Gastroesophageal sphincter (tissue), 4 donors: ENCODE measurements around the gene EFHD2. TPM values are rescaled to one million over a fixed set of nuclear protein-coding genes. Genes with fewer than 3 reads are reported as not detected.

ENCODE experiments used
- ATAC-seq: fragments of 150-250 bp; one replicate; pipeline ENCODE4 v1.9.1; 2016; ENCODE audit warnings: mild to moderate bottlenecking, moderate library complexity
- H3K27ac ChIP-seq, 4 donors: fragments of 200-600 bp; sonication (generic) in 3 of 4; 1 replicate in 3 of 4; 2 replicates in 1 of 4; pipeline ENCODE4 v1.5.1; 2016 to 2019
- H3K27me3 ChIP-seq: fragments of 200-600 bp; sonication (generic); one replicate; pipeline ENCODE4 v1.5.1; 2019
- H3K36me3 ChIP-seq, 2 donors: fragments of 200-600 bp; sonication (generic); one replicate each; pipeline ENCODE4 v1.5.1; 2019; ENCODE audit warnings: control low read depth in 1 of 2
- H3K4me1 ChIP-seq, 3 donors: fragments of 200-600 bp; sonication (generic); 1 replicate in 2 of 3; 2 replicates in 1 of 3; pipeline ENCODE4 v1.5.1; 2016 to 2019; ENCODE audit warnings: control low read depth in 2 of 3
- H3K4me3 ChIP-seq, 2 donors: fragments of 200-600 bp; sonication (generic); one replicate each; pipeline ENCODE4 v1.5.1; 2019; ENCODE audit warnings: mild to moderate bottlenecking in 1 of 2, moderate library complexity in 1 of 2
- H3K9me3 ChIP-seq, 3 donors: fragments of 200-600 bp; sonication (generic); one replicate each; pipeline ENCODE4 v1.5.1; 2017 to 2019; ENCODE audit warnings: control low read depth in 2 of 3
- EP300 ChIP-seq: sonication (generic); formaldehyde crosslinking; IDR thresholded peaks from one replicate; pipeline ENCODE4 v1.6.1; 2017; ENCODE audit warnings: antibody characterized with exemption, mild to moderate bottlenecking
- POLR2A ChIP-seq, 2 donors: fragments of 450-650 bp; IDR thresholded peaks; one replicate each; pipeline ENCODE4 v1.6.1; 2017; ENCODE audit warnings: antibody characterized with exemption in 2 of 2, mild to moderate bottlenecking in 2 of 2, moderate library complexity in 1 of 2
- POLR2AphosphoS5 ChIP-seq: sonication (generic); formaldehyde crosslinking; IDR thresholded peaks from one replicate; pipeline ENCODE4 v1.6.1; 2017; ENCODE audit warnings: antibody characterized with exemption
- WGBS, 2 donors: methylation state at CpG; one replicate each; pipeline ENCODE4 v1.1.5; 2018; ENCODE audit warnings: low coverage in 1 of 2; 5-methylcytosine and 5-hydroxymethylcytosine counted together
- total RNA-seq, 4 donors: library from RNA; depleted of rRNA; stranded (reverse); fragments of >200 nt; gene quantifications; one replicate each; pipeline ENCODE4 v1.1.0, GENCODE V29; 2016
- TF ChIP-seq, protein P1 (sequence below), 4 experiments: fragments of 200-600 bp in 2 of 4; fragments of 450-650 bp in 2 of 4; sonication (generic) in 1 of 4; IDR thresholded peaks; one replicate each; pipeline ENCODE4 v1.5.1; 2017 to 2019; ENCODE audit warnings: antibody characterized with exemption in 4 of 4, mild to moderate bottlenecking in 2 of 4, moderate library complexity in 2 of 4

EFHD2 gene
- total RNA-seq, 4 donors from 2014 or later, result 26.3 to 60.7 (median 53.7) TPM

DNA sequence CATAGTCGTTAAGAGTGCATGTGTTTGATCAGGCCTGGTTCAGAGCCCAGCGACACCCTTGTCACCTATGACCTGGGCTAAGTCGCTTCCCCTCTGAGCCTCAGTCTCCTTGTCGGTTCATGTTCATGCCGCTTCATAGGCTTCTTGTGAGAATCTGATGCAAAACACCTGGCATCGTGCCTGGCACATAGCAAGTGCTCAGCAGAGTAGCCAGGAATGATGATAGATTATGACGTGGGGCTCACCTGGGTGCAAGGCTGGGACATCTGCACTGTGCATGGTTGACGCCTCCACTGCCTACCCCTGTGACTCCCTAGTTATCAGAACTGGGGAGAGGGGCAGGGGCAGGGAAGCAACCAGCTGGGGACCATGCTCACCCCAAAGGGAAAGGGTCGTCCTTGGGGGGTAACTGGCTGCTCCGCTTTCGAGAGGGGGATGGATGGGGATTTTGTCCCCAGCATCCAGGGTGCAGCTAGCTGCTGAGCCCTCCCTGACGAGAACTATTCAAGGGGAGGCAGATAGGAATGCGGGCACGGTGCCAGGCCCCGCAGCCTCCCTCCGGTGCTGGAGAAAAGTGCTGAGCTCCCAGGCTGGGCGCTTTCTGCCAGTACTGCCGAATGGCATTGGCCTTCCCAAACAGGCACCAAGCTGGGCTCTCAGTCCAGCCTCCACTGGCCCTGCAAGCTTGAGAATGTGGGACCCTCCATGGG lies 9.3 kb downstream of the EFHD2 start:
- H3K9me3 ChIP-seq, result no peaks in the 10 kb centered on the region
- TF ChIP-seq EP300, result no peak
- no peak for ATAC-seq
- no peak overlapping the region for H3K4me3 ChIP-seq
- 61 to 84% methylated on average over 7 of the region's 18 CpGs for WGBS, 2 donors
- peaks cover 0 to 67% (median 22%) of the 10 kb centered on the region in 3 donors for H3K4me1 ChIP-seq
- H3K36me3 ChIP-seq, result peaks cover 0 to 6% of the 10 kb centered on the region in 2 donors
- H3K27ac ChIP-seq, result no peak overlapping the region
- H3K27me3 ChIP-seq, result no peaks in the 10 kb centered on the region

- WGBS, 2 donors, result 75% methylated on average over 3 of the region's 8 CpGs; no CpG with 5 or more reads in 1 of the 2 donors
- Histone ChIP-seq H3K27me3 (no peaks in the 10 kb centered on the region), H3K4me3 (no peak overlapping the region), H3K4me1 (peaks cover 0 to 50% (median 22%) of the 10 kb centered on the region in 3 donors), H3K9me3 (no peaks in the 10 kb centered on the region), H3K36me3 (peaks cover 0 to 4% of the 10 kb centered on the region in 2 donors), H3K27ac (no peak overlapping the region)
- TF ChIP-seq POLR2AphosphoS5 (no peak), POLR2A (IDR thresholded peaks at IDR 0.05) (no peak), EP300 (no peak)
- TF ChIP-seq, protein P1, sequence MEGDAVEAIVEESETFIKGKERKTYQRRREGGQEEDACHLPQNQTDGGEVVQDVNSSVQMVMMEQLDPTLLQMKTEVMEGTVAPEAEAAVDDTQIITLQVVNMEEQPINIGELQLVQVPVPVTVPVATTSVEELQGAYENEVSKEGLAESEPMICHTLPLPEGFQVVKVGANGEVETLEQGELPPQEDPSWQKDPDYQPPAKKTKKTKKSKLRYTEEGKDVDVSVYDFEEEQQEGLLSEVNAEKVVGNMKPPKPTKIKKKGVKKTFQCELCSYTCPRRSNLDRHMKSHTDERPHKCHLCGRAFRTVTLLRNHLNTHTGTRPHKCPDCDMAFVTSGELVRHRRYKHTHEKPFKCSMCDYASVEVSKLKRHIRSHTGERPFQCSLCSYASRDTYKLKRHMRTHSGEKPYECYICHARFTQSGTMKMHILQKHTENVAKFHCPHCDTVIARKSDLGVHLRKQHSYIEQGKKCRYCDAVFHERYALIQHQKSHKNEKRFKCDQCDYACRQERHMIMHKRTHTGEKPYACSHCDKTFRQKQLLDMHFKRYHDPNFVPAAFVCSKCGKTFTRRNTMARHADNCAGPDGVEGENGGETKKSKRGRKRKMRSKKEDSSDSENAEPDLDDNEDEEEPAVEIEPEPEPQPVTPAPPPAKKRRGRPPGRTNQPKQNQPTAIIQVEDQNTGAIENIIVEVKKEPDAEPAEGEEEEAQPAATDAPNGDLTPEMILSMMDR (IDR thresholded peaks at IDR 0.05), result no peak
- ATAC-seq, result no peak
Observed at GRCh38 chr1:15420853-15421465, 11.3 kb downstream of the EFHD2 start.

GRCh38 chr1:15422871-15423270 lies 13.2 kb downstream of the EFHD2 start:
- TF ChIP-seq POLR2AphosphoS5 (no peak), POLR2A (IDR thresholded peaks at IDR 0.05) (no peak), EP300 (no peak)
- TF ChIP-seq, protein P1 (IDR thresholded peaks at IDR 0.05), result no peak
- Histone ChIP-seq H3K27me3 (no peaks in the 10 kb centered on the region), H3K9me3 (no peaks in the 10 kb centered on the region), H3K27ac (no peak overlapping the region), H3K4me1 (peaks cover 0 to 51% (median 16%) of the 10 kb centered on the region in 3 donors), H3K36me3 (peaks cover 0 to 18% of the 10 kb centered on the region in 2 donors), H3K4me3 (no peak overlapping the region)
- 84 to 100% methylated on average over 1 to 3 of the region's 8 CpGs for WGBS, 2 donors
- no peak for ATAC-seq

- Histone ChIP-seq H3K27me3 (no peaks in the 10 kb centered on the region), H3K9me3 (no peaks in the 10 kb centered on the region), H3K36me3 (peaks cover 0 to 24% of the 10 kb centered on the region in 2 donors), H3K27ac (no peak overlapping the region), H3K4me1 (peaks cover 0 to 53% (median 16%) of the 10 kb centered on the region in 3 donors), H3K4me3 (no peak overlapping the region)
- TF ChIP-seq EP300 (no peak), POLR2A (IDR thresholded peaks at IDR 0.05) (no peak), POLR2AphosphoS5 (no peak)
- TF ChIP-seq, protein P1 (IDR thresholded peaks at IDR 0.05), result no peak
- 73 to 95% methylated on average over 6 to 9 of the region's 11 CpGs for WGBS, 2 donors
- ATAC-seq, result no peak
Observed at GRCh38 chr1:15423355-15424077, 13.8 kb downstream of the EFHD2 start.

- no peak overlapping the region for H3K27ac ChIP-seq
- TF ChIP-seq POLR2A (IDR thresholded peaks at IDR 0.05) (no peak), EP300 (no peak)
- TF ChIP-seq, protein P1 (IDR thresholded peaks at IDR 0.05), result no peak
- peaks cover 0 to 31% of the 10 kb centered on the region in 2 donors for H3K36me3 ChIP-seq
- WGBS, 2 donors, result 92% methylated on average over 9 of the region's 13 CpGs; no CpG with 5 or more reads in 1 of the 2 donors
- no peak overlapping the region for H3K4me3 ChIP-seq
- H3K27me3 ChIP-seq, result no peaks in the 10 kb centered on the region
- no peak for ATAC-seq
- H3K9me3 ChIP-seq, result no peaks in the 10 kb centered on the region
- H3K4me1 ChIP-seq, result peaks cover 0 to 46% (median 9%) of the 10 kb centered on the region in 3 donors
Observed at GRCh38 chr1:15424146-15424667, 14.5 kb downstream of the EFHD2 start.
